ENCODE measurements around the gene CDK5RAP2.

The CDK5RAP2 gene

DNA sequence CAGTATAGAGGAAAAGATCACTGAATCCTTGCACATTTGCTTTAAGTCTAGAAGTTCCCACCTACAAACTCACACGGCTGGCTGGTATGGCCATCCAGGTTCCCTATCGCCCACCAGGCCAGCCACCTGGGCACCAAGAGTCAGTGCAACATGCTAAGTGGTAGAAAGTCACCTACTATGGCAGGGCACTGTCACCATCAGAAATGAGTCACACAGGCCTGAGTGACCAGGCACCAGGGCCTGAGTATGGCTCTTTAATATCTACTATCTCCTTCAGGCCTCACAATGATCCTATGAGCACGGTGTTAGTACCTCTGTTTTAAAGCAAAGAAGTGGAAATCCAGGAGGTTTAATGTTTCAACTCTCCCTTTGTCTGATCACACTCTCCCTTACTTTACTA, 156.2 kb downstream of the CDK5RAP2 start:
- Histone ChIP-seq H3K9me3 (ENCODE audit: control insufficient read depth in 2 of 2, low read length in 2 of 2) (no peaks in the 10 kb centered on the region), H3K4me1 (ENCODE audit: control insufficient read depth, insufficient read depth, low read length) (no peaks in the 10 kb centered on the region), H3K27ac (ENCODE audit: low read length) (no peak overlapping the region), H3K9ac (ENCODE audit: low read length in 2 of 2) (no peak overlapping the region), H3K4me3 (ENCODE audit: low read length in 2 of 2) (no peak overlapping the region), H3K27me3 (ENCODE audit: control insufficient read depth in 1 of 2, insufficient read depth in 2 of 2, low read length in 2 of 2) (no peaks in the 10 kb centered on the region), H3K36me3 (ENCODE audit: control insufficient read depth in 2 of 2, insufficient read depth in 2 of 2, low read length in 2 of 2) (peaks cover 16 to 25% of the 10 kb centered on the region in 2 donors)

DNA sequence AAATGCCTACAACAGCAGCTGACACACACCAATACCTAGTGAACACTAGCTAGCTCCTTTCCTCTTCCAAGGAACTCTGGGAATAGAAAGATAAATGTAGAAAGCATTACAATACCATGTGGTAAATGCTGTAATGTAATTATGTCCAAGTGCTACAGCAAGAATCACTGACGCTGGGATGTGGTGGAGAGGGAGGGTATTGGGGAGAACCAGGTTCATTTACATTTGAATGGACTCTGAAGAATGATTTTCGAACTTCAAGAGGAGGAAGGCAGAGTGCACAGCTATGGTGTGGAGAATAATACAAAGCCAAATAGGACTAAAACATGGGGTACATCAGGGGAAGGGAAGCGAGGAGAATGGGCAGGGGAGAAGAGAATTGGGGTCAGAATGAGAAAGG, 158.0 kb downstream of the CDK5RAP2 start:
- H3K36me3 ChIP-seq (ENCODE audit: control insufficient read depth in 2 of 2, insufficient read depth in 2 of 2, low read length in 2 of 2), result peaks cover 22 to 25% of the 10 kb centered on the region in 2 donors

DNA sequence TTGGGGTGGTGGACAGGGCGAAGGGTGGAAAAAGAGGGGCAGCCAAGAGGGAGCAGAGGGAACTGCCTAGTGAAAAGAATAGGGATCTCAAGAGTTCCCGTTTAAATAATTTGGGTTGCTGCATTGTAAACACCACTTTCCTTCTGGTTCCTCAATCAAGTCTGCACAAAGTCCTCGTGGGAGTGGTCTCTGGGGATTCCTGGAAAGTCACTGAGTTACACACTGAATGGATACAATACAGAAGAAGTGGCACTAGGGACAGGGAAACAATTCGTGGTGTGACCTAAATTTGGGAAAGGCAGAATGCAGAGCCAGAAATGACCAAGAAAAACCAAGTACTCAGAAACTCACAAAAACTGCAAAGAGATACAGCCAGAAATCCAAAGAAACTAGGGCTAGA, 161.7 kb downstream of the CDK5RAP2 start:
- H3K9ac ChIP-seq (ENCODE audit: low read length in 2 of 2), result no peak overlapping the region
- no peak overlapping the region for H3K27ac ChIP-seq (ENCODE audit: low read length)
- no peaks in the 10 kb centered on the region for H3K9me3 ChIP-seq (ENCODE audit: control insufficient read depth in 2 of 2, low read length in 2 of 2)
- no peak overlapping the region for H3K4me3 ChIP-seq (ENCODE audit: low read length in 2 of 2)
- no peaks in the 10 kb centered on the region for H3K4me1 ChIP-seq (ENCODE audit: control insufficient read depth, insufficient read depth, low read length)
- H3K36me3 ChIP-seq (ENCODE audit: control insufficient read depth in 2 of 2, insufficient read depth in 2 of 2, low read length in 2 of 2), result peaks cover 17 to 18% of the 10 kb centered on the region in 2 donors
- H3K27me3 ChIP-seq (ENCODE audit: control insufficient read depth in 1 of 2, insufficient read depth in 2 of 2, low read length in 2 of 2), result no peaks in the 10 kb centered on the region

More for the DNA sequence above, 158.0 kb downstream of the CDK5RAP2 start:
- Histone ChIP-seq H3K27me3 (ENCODE audit: control insufficient read depth in 1 of 2, insufficient read depth in 2 of 2, low read length in 2 of 2) (no peaks in the 10 kb centered on the region), H3K9me3 (ENCODE audit: control insufficient read depth in 2 of 2, low read length in 2 of 2) (no peaks in the 10 kb centered on the region), H3K9ac (ENCODE audit: low read length in 2 of 2) (no peak overlapping the region), H3K4me1 (ENCODE audit: control insufficient read depth, insufficient read depth, low read length) (no peaks in the 10 kb centered on the region), H3K27ac (ENCODE audit: low read length) (no peak overlapping the region), H3K4me3 (ENCODE audit: low read length in 2 of 2) (no peak overlapping the region)

DNA sequence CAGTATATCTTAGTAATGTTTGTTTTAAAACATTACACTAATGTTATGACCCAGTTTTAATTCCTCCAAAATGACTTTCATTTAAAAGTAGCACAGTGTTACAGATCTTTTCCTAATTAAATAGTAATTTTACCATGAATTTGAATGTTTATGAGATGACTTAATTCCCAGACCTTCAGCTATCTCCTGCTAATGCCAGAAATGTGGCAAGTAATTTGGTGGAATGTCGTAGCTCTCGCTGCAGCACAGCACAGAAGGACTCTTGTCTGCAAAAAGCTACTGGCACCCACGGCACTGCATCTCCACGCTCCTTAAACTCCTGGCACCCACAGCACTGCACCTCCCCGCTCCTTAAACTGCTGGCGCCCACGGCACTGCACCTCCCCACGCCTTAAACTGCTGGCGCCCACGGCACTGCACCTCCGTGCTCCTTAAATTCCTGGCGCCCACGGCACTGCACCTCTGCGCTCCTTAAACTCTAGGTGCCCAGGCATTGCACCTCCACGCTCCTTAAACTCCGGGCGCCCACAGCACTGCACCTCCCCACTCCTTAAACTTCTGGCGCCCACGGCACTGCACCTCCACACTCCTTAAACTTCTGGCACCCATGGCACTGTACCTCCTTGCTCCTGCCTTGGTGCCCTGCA, 163.1 kb downstream of the CDK5RAP2 start:
- Histone ChIP-seq H3K4me1 (ENCODE audit: control insufficient read depth, insufficient read depth, low read length) (peaks cover 12% of the 10 kb centered on the region), H3K27me3 (ENCODE audit: control insufficient read depth in 1 of 2, insufficient read depth in 2 of 2, low read length in 2 of 2) (no peaks in the 10 kb centered on the region), H3K27ac (ENCODE audit: low read length) (no peak overlapping the region), H3K9me3 (ENCODE audit: control insufficient read depth in 2 of 2, low read length in 2 of 2) (no peaks in the 10 kb centered on the region), H3K36me3 (ENCODE audit: control insufficient read depth in 2 of 2, insufficient read depth in 2 of 2, low read length in 2 of 2) (peaks cover 17 to 18% of the 10 kb centered on the region in 2 donors), H3K9ac (ENCODE audit: low read length in 2 of 2) (no peak overlapping the region), H3K4me3 (ENCODE audit: low read length in 2 of 2) (no peak overlapping the region)

DNA sequence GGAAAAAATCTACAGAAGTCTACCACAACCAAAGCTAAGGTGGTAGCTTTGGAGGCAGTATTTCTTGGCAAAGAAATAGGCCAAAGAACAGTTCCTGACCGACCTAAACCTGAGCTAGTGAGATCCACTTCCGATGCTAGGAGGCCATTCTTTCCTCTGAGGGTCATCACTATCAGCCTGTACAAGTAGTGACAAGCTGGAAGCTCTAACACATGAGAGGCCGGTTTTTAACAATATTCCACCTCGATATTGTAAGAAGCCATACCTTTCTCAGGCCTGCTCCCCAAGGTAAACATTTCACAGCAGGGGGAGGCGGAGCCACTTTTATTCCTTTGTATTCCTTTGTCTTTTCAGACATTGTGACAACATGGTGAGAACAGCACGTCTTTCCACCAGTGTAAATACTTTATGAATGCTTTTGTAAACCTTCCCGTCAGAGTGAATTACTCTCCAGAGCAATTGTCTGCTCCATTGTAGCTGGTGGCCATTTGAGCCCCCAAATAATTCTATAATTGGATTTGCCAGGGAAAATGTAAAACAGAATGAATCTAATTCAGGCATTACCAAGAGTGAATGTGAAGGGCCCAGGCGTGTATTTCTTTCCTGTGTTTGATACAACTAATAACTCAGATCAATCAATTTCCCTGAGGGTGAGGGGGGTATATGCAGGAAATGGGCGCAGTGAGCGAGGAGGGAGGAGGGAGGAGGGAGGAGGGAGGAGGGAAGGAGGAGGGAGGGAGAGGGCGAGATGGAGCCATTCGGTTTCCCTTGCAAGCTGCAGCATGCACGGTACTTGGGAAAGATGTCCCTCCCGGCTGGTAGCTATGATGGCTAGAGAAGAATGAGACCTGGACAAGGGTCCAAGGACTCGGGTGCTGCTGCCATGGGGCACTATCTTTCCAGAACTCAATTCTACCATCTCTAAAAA, 166.6 kb downstream of the CDK5RAP2 start:
- Histone ChIP-seq H3K9ac (ENCODE audit: low read length in 2 of 2) (no peak overlapping the region), H3K27me3 (ENCODE audit: control insufficient read depth in 1 of 2, insufficient read depth in 2 of 2, low read length in 2 of 2) (no peaks in the 10 kb centered on the region), H3K4me3 (ENCODE audit: low read length in 2 of 2) (no peak overlapping the region), H3K27ac (ENCODE audit: low read length) (peak overlapping the region; percentile 59), H3K36me3 (ENCODE audit: control insufficient read depth in 2 of 2, insufficient read depth in 2 of 2, low read length in 2 of 2) (peaks cover 13 to 15% of the 10 kb centered on the region in 2 donors), H3K4me1 (ENCODE audit: control insufficient read depth, insufficient read depth, low read length) (peaks cover 39% of the 10 kb centered on the region), H3K9me3 (ENCODE audit: control insufficient read depth in 2 of 2, low read length in 2 of 2) (no peaks in the 10 kb centered on the region)

DNA sequence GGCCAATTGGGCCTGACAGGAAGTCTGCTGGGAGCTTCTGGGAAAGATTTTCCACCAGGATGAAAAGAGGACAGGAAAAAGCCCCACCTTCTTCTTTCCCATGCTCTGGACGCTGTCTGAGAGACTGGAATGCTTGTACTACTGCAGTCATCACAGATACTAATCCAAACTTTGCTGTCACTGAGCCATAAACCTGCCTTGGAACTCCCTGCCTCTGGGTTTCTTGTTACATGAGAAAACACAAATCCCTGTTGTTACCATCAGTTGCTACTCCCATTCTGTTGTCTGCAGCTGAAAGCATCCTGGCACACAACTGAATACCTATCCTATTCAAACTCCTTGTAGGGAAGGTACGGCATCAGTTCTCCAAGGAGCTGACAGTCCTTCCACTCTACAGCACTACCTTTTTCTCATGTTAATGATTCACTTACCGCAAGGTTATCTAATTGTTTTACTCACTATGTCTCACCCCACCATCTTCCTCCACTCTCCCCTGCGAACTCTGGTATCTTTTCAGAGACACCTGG, 167.5 kb downstream of the CDK5RAP2 start:
- Histone ChIP-seq H3K9me3 (ENCODE audit: control insufficient read depth in 2 of 2, low read length in 2 of 2) (no peaks in the 10 kb centered on the region), H3K4me3 (ENCODE audit: low read length in 2 of 2) (no peak overlapping the region), H3K27ac (ENCODE audit: low read length) (peak overlapping the region; percentile 59), H3K4me1 (ENCODE audit: control insufficient read depth, insufficient read depth, low read length) (peaks cover 39% of the 10 kb centered on the region), H3K36me3 (ENCODE audit: control insufficient read depth in 2 of 2, insufficient read depth in 2 of 2, low read length in 2 of 2) (peaks cover 18 to 19% of the 10 kb centered on the region in 2 donors), H3K9ac (ENCODE audit: low read length in 2 of 2) (no peak overlapping the region), H3K27me3 (ENCODE audit: control insufficient read depth in 1 of 2, insufficient read depth in 2 of 2, low read length in 2 of 2) (no peaks in the 10 kb centered on the region)

DNA sequence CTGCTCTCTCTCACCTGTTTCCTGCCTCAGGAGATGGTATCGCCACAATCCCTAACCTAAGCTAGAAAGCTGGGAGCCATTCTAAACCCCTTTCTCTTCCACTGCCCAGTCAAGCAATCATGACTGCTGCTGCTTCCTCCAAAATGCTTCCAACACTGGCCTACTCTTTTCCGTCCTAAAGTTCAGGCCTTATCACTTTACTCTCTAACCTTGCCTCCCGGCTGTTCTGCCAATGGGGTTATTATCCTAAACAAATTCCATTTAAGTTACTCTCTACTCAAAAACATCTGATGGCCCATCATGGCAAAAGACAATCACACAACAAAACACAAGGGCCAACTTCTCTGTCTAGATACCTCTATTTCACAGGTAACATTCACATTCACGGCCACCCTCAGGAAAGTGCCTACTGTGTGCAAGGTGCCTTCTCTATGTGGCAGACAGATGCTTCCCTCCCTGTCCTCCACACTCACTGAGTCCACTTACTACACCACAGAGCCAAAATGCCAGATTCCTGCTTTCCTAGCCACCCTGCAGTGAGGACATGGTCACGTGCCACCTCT, 168.0 kb downstream of the CDK5RAP2 start:
- Histone ChIP-seq H3K27me3 (ENCODE audit: control insufficient read depth in 1 of 2, insufficient read depth in 2 of 2, low read length in 2 of 2) (no peaks in the 10 kb centered on the region), H3K4me1 (ENCODE audit: control insufficient read depth, insufficient read depth, low read length) (peaks cover 39% of the 10 kb centered on the region), H3K36me3 (ENCODE audit: control insufficient read depth in 2 of 2, insufficient read depth in 2 of 2, low read length in 2 of 2) (peaks cover 20 to 23% of the 10 kb centered on the region in 2 donors), H3K9ac (ENCODE audit: low read length in 2 of 2) (no peak overlapping the region), H3K9me3 (ENCODE audit: control insufficient read depth in 2 of 2, low read length in 2 of 2) (no peaks in the 10 kb centered on the region), H3K4me3 (ENCODE audit: low read length in 2 of 2) (no peak overlapping the region), H3K27ac (ENCODE audit: low read length) (peak overlapping the region; percentile 59)

DNA sequence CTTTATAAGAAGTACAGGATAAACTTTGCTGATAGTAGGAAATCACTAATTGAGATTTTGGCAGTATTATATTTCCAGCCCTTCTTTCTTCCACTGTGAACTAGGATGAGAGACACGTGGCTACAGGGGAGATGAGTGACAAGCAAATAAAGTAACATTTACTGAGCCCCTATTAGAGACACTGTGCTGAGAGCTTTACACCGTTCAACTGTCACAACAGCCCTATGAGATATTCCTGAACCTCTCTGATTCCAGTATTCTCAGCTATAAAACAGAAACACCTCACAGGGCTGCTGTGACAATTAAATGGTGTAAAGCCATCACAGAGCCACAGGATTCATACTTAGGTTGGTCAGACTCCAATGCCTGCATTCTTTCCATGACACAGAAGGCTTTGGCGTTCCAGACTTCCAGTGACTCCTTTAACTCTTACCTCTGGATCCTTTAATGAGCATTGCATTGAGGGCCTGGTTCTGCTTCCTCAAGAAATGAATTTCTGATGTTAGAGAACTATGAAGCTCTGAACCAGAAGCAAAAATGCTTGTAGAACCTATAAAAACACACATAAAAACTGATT, 169.0 kb downstream of the CDK5RAP2 start:
- no peak overlapping the region for H3K9ac ChIP-seq (ENCODE audit: low read length in 2 of 2)
- H3K4me3 ChIP-seq (ENCODE audit: low read length in 2 of 2), result no peak overlapping the region
- peaks cover 39% of the 10 kb centered on the region for H3K4me1 ChIP-seq (ENCODE audit: control insufficient read depth, insufficient read depth, low read length)
- peak overlapping the region; percentile 59 for H3K27ac ChIP-seq (ENCODE audit: low read length)
- no peaks in the 10 kb centered on the region for H3K27me3 ChIP-seq (ENCODE audit: control insufficient read depth in 1 of 2, insufficient read depth in 2 of 2, low read length in 2 of 2)
- H3K9me3 ChIP-seq (ENCODE audit: control insufficient read depth in 2 of 2, low read length in 2 of 2), result no peaks in the 10 kb centered on the region
- H3K36me3 ChIP-seq (ENCODE audit: control insufficient read depth in 2 of 2, insufficient read depth in 2 of 2, low read length in 2 of 2), result peaks cover 25 to 30% of the 10 kb centered on the region in 2 donors

DNA sequence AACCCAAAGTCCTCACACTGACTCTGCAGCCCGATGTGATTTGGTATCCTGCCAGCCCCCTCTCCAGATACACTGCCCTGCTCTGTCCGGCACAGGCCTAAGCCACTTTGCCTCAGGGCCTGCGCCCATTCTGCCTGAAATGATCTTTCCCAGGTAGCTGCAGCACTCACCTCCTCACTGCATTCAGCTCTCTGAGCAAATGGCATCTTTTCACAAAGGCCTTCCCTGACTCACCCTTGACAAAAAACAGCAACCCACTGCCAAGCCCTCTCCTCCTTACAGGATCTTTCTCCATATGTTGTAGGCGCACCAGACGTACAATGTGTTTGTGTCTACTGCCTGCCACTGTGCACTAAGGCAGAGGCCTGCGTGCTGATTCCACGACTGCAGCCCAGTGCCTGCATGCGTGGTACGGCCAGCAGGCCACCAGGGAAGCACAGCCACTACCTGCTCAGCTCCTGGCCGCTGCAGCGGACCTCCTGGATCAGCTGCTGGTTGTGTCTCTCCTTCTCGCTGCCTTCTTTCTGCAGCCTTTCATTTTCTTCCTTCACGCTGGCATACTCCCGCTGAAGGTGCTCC, 171.2 kb downstream of the CDK5RAP2 start:
- Histone ChIP-seq H3K36me3 (ENCODE audit: control insufficient read depth in 2 of 2, insufficient read depth in 2 of 2, low read length in 2 of 2) (peaks cover 26 to 34% of the 10 kb centered on the region in 2 donors), H3K27me3 (ENCODE audit: control insufficient read depth in 1 of 2, insufficient read depth in 2 of 2, low read length in 2 of 2) (no peaks in the 10 kb centered on the region), H3K9me3 (ENCODE audit: control insufficient read depth in 2 of 2, low read length in 2 of 2) (no peaks in the 10 kb centered on the region), H3K27ac (ENCODE audit: low read length) (no peak overlapping the region), H3K9ac (ENCODE audit: low read length in 2 of 2) (no peak overlapping the region), H3K4me3 (ENCODE audit: low read length in 2 of 2) (no peak overlapping the region), H3K4me1 (ENCODE audit: control insufficient read depth, insufficient read depth, low read length) (peaks cover 39% of the 10 kb centered on the region)

DNA sequence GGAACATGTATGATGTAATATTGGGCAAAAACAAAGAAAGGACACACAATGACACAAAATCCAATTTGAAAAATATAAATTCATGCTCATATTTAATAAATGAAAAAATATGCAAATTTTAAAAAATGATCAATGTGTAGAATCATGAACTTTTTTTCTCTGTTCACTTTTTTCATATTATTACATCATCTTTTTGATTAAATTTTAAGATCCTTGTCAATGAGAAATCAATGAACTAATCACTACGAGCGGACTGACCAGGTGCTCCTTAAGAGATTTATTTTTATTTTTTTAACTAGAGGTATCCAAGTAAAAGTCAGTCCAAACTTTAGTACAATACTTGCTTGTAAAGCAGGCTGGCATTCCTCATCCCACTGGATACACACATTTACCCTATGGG, 174.1 kb downstream of the CDK5RAP2 start:
- H3K4me1 ChIP-seq (ENCODE audit: control insufficient read depth, insufficient read depth, low read length), result peaks cover 18% of the 10 kb centered on the region
- no peak overlapping the region for H3K27ac ChIP-seq (ENCODE audit: low read length)
- H3K9ac ChIP-seq (ENCODE audit: low read length in 2 of 2), result no peak overlapping the region
- no peak overlapping the region for H3K4me3 ChIP-seq (ENCODE audit: low read length in 2 of 2)
- no peaks in the 10 kb centered on the region for H3K27me3 ChIP-seq (ENCODE audit: control insufficient read depth in 1 of 2, insufficient read depth in 2 of 2, low read length in 2 of 2)
- H3K9me3 ChIP-seq (ENCODE audit: control insufficient read depth in 2 of 2, low read length in 2 of 2), result no peaks in the 10 kb centered on the region
- H3K36me3 ChIP-seq (ENCODE audit: control insufficient read depth in 2 of 2, insufficient read depth in 2 of 2, low read length in 2 of 2), result peaks cover 44 to 50% of the 10 kb centered on the region in 2 donors
